ENCODE measurements around the gene FOXE1.

Gene FOXE1

GRCh38 chr9:97853844-97854695 lies 1.0 kb downstream of the FOXE1 start:
- no peak overlapping the region for H3K27ac ChIP-seq

GRCh38 chr9:97854696-97855485 lies 1.9 kb downstream of the FOXE1 start:
- TF ChIP-seq CTCF (conservative IDR thresholded peaks at IDR 0.05) (no peak), ZFX (IDR thresholded peaks at IDR 0.05) (no peak)
- no peak overlapping the region for H3K27ac ChIP-seq

More at GRCh38 chr9:97853844-97854695, 1.0 kb downstream of the FOXE1 start:
- no peak for TF ChIP-seq ZFX (IDR thresholded peaks at IDR 0.05)
- no peak for TF ChIP-seq CTCF (conservative IDR thresholded peaks at IDR 0.05)

GRCh38 chr9:97855486-97855875 lies 2.5 kb downstream of the FOXE1 start:
- no peak for TF ChIP-seq ZFX (IDR thresholded peaks at IDR 0.05)
- no peak for TF ChIP-seq CTCF (conservative IDR thresholded peaks at IDR 0.05)
- no peak overlapping the region for H3K27ac ChIP-seq

GRCh38 chr9:97855899-97856298 lies 2.9 kb downstream of the FOXE1 start:
- no peak overlapping the region for H3K27ac ChIP-seq
- TF ChIP-seq ZFX (IDR thresholded peaks at IDR 0.05), result no peak
- no peak for TF ChIP-seq CTCF (conservative IDR thresholded peaks at IDR 0.05)

- H3K27ac ChIP-seq, result no peak overlapping the region
- no peak for TF ChIP-seq ZFX (IDR thresholded peaks at IDR 0.05)
- TF ChIP-seq CTCF (conservative IDR thresholded peaks at IDR 0.05), result no peak
Measured at GRCh38 chr9:97856857-97857605, 4.0 kb downstream of the FOXE1 start.

- TF ChIP-seq ZFX (IDR thresholded peaks at IDR 0.05), result no peak
- no peak for TF ChIP-seq CTCF (conservative IDR thresholded peaks at IDR 0.05)
- H3K27ac ChIP-seq, result no peak overlapping the region
Measured at GRCh38 chr9:97857606-97858392, 4.8 kb downstream of the FOXE1 start.

Data from C4-2B (cell line).